ENCODE measurements around the gene IL2RG.
A peak's percentile ranks its signal among the peaks of the same experiment; 100 is the strongest.

The IL2RG gene

DNA sequence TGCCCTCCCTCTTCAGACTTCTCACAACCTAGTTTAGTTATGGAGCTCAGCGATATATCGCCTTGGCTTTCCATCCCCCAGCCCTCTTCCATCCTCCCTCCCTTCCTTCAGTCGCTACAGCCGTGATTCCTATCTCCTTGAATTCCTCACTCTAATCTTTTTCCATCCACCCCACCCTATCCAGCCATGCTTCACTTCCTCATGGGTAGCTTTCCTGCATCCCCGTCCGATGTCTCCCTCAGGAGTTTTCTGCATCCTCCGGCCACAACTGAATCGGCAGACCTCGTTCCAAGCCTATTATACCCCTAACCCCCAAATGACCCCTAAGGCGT, 43.7 kb downstream of the IL2RG start:
- peak; percentile 3 for DNase-seq

DNA sequence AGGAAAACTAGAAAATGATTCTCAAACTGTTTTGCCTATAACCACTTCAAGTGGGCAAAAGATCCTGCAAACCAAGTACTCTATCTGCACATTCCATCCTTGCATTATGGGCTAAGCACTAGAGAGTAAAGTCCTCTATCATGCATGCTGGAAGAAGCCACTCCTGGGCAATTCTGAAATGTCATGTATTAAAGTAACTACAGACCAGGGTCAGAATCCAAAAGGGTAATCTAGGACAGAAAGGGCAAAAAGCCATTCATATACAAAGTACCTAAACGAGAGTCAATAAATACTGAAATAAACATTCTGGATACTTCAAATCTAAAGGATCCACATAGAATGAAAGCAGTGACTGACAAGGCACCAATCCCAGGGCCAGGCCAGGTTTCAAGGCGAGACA, 44.3 kb downstream of the IL2RG start:
- peak; percentile 3 for DNase-seq

DNA sequence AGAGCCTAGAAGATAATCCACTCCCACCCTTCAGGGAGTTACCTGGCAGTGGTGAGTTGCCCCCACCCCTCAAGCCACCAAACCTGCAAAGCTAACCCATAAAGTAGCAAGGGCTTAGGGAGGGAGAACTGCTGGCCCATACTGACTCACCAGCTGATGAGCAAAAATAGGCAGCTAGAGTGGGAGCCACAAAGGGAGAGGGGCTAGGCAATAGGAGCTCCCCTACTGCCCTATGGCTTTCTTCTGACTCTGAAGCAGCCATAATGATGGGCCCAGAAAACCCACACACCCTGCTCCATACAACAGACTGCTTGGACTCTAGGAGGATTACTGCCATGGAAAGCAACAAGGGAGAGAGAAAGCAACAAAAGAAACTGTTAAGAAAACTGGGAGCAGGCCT, 51.2 kb downstream of the IL2RG start:
- no peak for DNase-seq

DNA sequence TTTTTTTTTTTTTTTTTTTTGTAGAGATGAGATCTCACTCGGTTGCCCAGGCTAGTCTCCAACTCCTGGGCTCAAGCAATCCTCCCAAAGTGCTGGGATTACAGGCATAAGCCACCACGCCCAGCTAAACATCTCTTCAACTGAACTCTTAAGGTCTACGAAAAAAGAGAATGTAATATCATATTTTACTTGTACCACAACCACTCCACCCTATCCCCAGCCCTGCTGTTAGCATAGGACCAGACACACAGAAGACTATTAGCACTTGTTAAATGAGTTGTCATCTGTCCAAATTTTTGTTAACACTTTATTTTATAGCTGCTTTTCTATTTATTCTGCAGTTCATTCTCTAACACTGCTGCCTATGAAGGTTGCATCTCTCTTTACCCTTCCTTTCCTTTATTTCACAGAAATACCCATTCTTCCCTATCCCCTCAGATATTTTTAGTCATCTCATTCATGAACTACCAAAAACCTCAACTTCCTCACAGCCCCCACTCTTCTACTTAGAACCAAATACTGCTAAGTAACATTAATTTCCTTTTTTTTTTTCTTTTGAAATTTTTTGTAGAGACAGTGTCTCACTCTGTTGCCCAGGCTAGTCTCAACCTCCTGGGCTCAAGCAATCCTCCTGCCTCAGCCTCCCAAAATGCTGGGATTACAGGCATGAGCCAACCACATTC, 53.4 kb downstream of the IL2RG start:
- no peak for DNase-seq

All from stimulated activated CD4-positive, alpha-beta T cell treated with anti-CD3 and anti-CD28 coated beads, Interleukin-4, amount 100 ng/mL, for 24 hours (primary cell).